Measurements from ENCODE around the gene TAS2R1. TPM values are rescaled to one million over a fixed set of nuclear protein-coding genes. Genes with fewer than 3 reads are reported as not detected.

TAS2R1 gene
- total RNA-seq, 1 experiment from 2014 or later = not detected

GRCh38 chr5:9652295-9652694, 22.1 kb upstream of the TAS2R1 start:
- no peaks in the 10 kb centered on the region for H3K27me3 ChIP-seq (ENCODE audit: insufficient read depth, low read length)
- no peak overlapping the region for H2AFZ ChIP-seq (ENCODE audit: low read depth, low read length, poor library complexity, severe bottlenecking)
- ChIA-PET RAD21 (ENCODE audit: low non-redundant PET in 1 of 2, low total read pairs in 2 of 2, uncharacterized antibody in 2 of 2, unreplicated experiment in 2 of 2) (no interaction called here), CTCF (no interaction called here), POLR2A (no interaction called here)
- H3K36me3 ChIP-seq (ENCODE audit: control insufficient read depth in 1 of 2, insufficient read depth in 2 of 2, low read length in 2 of 2) = no peaks in the 10 kb centered on the region
- intact Hi-C loops (cut with micrococcal nuclease) = no loop called here
- no peaks in the 10 kb centered on the region for H3K79me2 ChIP-seq (ENCODE audit: insufficient read depth, low read length)
- no peaks in the 10 kb centered on the region for H3K4me1 ChIP-seq (ENCODE audit: control insufficient read depth in 1 of 2, insufficient read depth in 2 of 2, low read length in 2 of 2)
- H3K27ac ChIP-seq (ENCODE audit: low read depth, low read length) = no peak overlapping the region
- BruUV-seq (replicated peaks) = no TSS peak
- no peak for DNase-seq (ENCODE audit: low read depth, low spot score)
- H3K4me2 ChIP-seq (ENCODE audit: low read length) = no peak overlapping the region
- no peak overlapping the region for H3K4me3 ChIP-seq (replicated peaks in 1 of 2; ENCODE audit: low read depth in 1 of 2, low read length in 2 of 2)
- peaks cover 0 to under 1% of the 10 kb centered on the region in 2 experiments; a peak in 1 of 4 replicates for H3K9me3 ChIP-seq (ENCODE audit: control insufficient read depth in 1 of 2, insufficient read depth in 1 of 2, low read depth in 1 of 2, low read length in 2 of 2)
- H3K9me2 ChIP-seq (ENCODE audit: insufficient read depth) = no peaks in the 10 kb centered on the region
- ATAC-seq = no peak
- no peak overlapping the region for H3K9ac ChIP-seq (ENCODE audit: low read length)
- TF ChIP-seq CBX3 (IDR thresholded peaks at IDR 0.05; ENCODE audit: low read depth) (no peak), EZH2 (IDR thresholded peaks at IDR 0.05) (no peak), EZH2phosphoT487 (IDR thresholded peaks at IDR 0.05; ENCODE audit: borderline replicate concordance) (no peak)
- no peaks in the 10 kb centered on the region for H4K20me1 ChIP-seq (ENCODE audit: insufficient read depth)

- no peak for DNase-seq (ENCODE audit: low read depth, low spot score)
These were observed 16.7 kb upstream of the TAS2R1 start for GRCh38 chr5:9646843-9647242.

More at GRCh38 chr5:9646843-9647242, 16.7 kb upstream of the TAS2R1 start:
- Histone ChIP-seq H3K9me3 (ENCODE audit: control insufficient read depth in 1 of 2, insufficient read depth in 1 of 2, low read depth in 1 of 2, low read length in 2 of 2) (peaks cover 0 to 5% of the 10 kb centered on the region in 2 experiments; a peak in 1 of 4 replicates), H3K4me1 (ENCODE audit: control insufficient read depth in 1 of 2, insufficient read depth in 2 of 2, low read length in 2 of 2) (no peaks in the 10 kb centered on the region), H3K36me3 (ENCODE audit: control insufficient read depth in 1 of 2, insufficient read depth in 2 of 2, low read length in 2 of 2) (no peaks in the 10 kb centered on the region), H3K4me2 (ENCODE audit: low read length) (no peak overlapping the region), H3K9ac (ENCODE audit: low read length) (no peak overlapping the region), H3K9me2 (ENCODE audit: insufficient read depth) (no peaks in the 10 kb centered on the region), H2AFZ (ENCODE audit: low read depth, low read length, poor library complexity, severe bottlenecking) (no peak overlapping the region), H4K20me1 (ENCODE audit: insufficient read depth) (no peaks in the 10 kb centered on the region), H3K4me3 (replicated peaks in 1 of 2; ENCODE audit: low read depth in 1 of 2, low read length in 2 of 2) (no peak overlapping the region), H3K27ac (ENCODE audit: low read depth, low read length) (no peak overlapping the region), H3K27me3 (ENCODE audit: insufficient read depth, low read length) (no peaks in the 10 kb centered on the region), H3K79me2 (ENCODE audit: insufficient read depth, low read length) (no peaks in the 10 kb centered on the region)
- ChIA-PET POLR2A (no interaction called here), RAD21 (ENCODE audit: low non-redundant PET in 1 of 2, low total read pairs in 2 of 2, uncharacterized antibody in 2 of 2, unreplicated experiment in 2 of 2) (no interaction called here), CTCF (no interaction called here)
- intact Hi-C loops (cut with micrococcal nuclease) = no loop called here
- no peak for TF ChIP-seq CBX3 (IDR thresholded peaks at IDR 0.05; ENCODE audit: low read depth)
- no peak for TF ChIP-seq EGR1 (IDR thresholded peaks at IDR 0.05; ENCODE audit: low read depth)
- TF ChIP-seq, protein P1, sequence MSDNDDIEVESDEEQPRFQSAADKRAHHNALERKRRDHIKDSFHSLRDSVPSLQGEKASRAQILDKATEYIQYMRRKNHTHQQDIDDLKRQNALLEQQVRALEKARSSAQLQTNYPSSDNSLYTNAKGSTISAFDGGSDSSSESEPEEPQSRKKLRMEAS (IDR thresholded peaks at IDR 0.05) = no peak
- no peak for TF ChIP-seq CEBPB (IDR thresholded peaks at IDR 0.05; ENCODE audit: low read depth)
- TF ChIP-seq YY1 (IDR thresholded peaks at IDR 0.05; ENCODE audit: extremely low read depth, insufficient replicate concordance, low read depth, low read length) = no peak
- no TSS peak for BruUV-seq (replicated peaks)
- no peak for ATAC-seq

All from HCT116 (cell line).